HepG2 (cell line): ENCODE measurements around the gene ORC4. TPM values are rescaled to one million over a fixed set of nuclear protein-coding genes. Genes with fewer than 3 reads are reported as not detected.

Experiments used
- ATAC-seq: fragments of 200-7000 bp; cut with Tn5 transposase; 3 replicates; pipeline ENCODE4 v1.9.1; 2020; ENCODE audit warnings: mild to moderate bottlenecking, moderate library complexity
- BruUV-seq: library from RNA; stranded (reverse); fragments of 400-500 nt; replicated peaks from 2 replicates; lab custom pipeline; 2021; lab: Mats Ljungman, UMichigan
- CTCF ChIA-PET: fragments of 300-600 bp; formaldehyde crosslinking; extraction: SDS; loops from one replicate; lab custom pipeline; 2021; ENCODE audit warnings: low total read pairs, inconsistent platforms, low intra/inter-chr PET ratio; lab: Yijun Ruan, JAX
- POLR2A ChIA-PET: fragments of 350-600 bp; sonication (Branson Sonifier 250); formaldehyde crosslinking; loops from one replicate; lab custom pipeline; 2020; ENCODE audit warnings: antibody characterized with exemption, inconsistent platforms; lab: Yijun Ruan, JAX
- DNase-seq: peaks from one replicate; pipeline ENCODE4 v3.0.0-alpha.2; 2015; ENCODE audit warnings: low spot score
- FAIRE-seq: peaks from 3 replicates; lab custom pipeline; 2011; peaks lifted over from hg19 to GRCh38; lab: Jason Lieb, UNC
- H2AFZ ChIP-seq: one replicate; pipeline ENCODE4 v1.6.1; 2011; ENCODE audit warnings: low read length, inconsistent platforms
- H3K27ac ChIP-seq: fragments of 300-600 bp; 3 replicates; pipeline ENCODE4 v1.8.0; 2011; ENCODE audit warnings: mixed run types, mild to moderate bottlenecking, mixed read lengths, low read length, inconsistent platforms; ENCODE audit not compliant: insufficient read depth; ENCODE audit errors: extremely low read length
- H3K27me3 ChIP-seq, 2 experiments: fragments of 200-600 bp in 1 of 2; 2 replicates in 1 of 2; 3 replicates in 1 of 2; pipeline versions ENCODE4 v1.6.0 to v1.8.0; 2011; ENCODE audit warnings: low read length in 2 of 2, mild to moderate bottlenecking in 2 of 2, moderate library complexity in 2 of 2, inconsistent platforms in 1 of 2; ENCODE audit not compliant: insufficient read depth in 2 of 2, control insufficient read depth in 1 of 2
- H3K36me3 ChIP-seq, 2 experiments: fragments of 200-600 bp in 1 of 2; replicated peaks in 1 of 2; 2 replicates in 1 of 2; 3 replicates in 1 of 2; pipeline versions ENCODE4 v1.5.1 to v1.8.0; 2011; ENCODE audit warnings: low read length in 2 of 2, inconsistent platforms in 1 of 2; ENCODE audit not compliant: insufficient read depth in 2 of 2, control insufficient read depth in 1 of 2
- H3K4me1 ChIP-seq: 2 replicates; pipeline ENCODE4 v1.5.1; 2012; ENCODE audit warnings: low read length, inconsistent platforms; ENCODE audit not compliant: insufficient read depth
- H3K4me2 ChIP-seq: 2 replicates; pipeline ENCODE4 v1.6.0; 2011; ENCODE audit warnings: low read depth, low read length, inconsistent platforms
- H3K4me3 ChIP-seq, 3 experiments: fragments of 200-600 bp in 1 of 3; sonication (generic), shearing (Covaris generic) in 1 of 3; replicated peaks in 1 of 3; 2 replicates each; pipeline ENCODE4 v1.5.1; 2011 to 2016; ENCODE audit warnings: low read length in 3 of 3, inconsistent platforms in 2 of 3, low read depth in 2 of 3, mild to moderate bottlenecking in 2 of 3, control low read depth in 1 of 3, mixed read lengths in 1 of 3; ENCODE audit not compliant: insufficient read depth in 1 of 3
- H3K79me2 ChIP-seq: one replicate; pipeline ENCODE4 v1.6.1; 2011; ENCODE audit warnings: low read length, inconsistent platforms; ENCODE audit not compliant: insufficient read depth
- H3K9ac ChIP-seq: 2 replicates; pipeline ENCODE4 v1.6.0; 2011; ENCODE audit warnings: mild to moderate bottlenecking, low read depth, low read length, inconsistent platforms; ENCODE audit not compliant: insufficient read depth
- H3K9me3 ChIP-seq: 2 replicates; pipeline ENCODE4 v1.5.1; 2012; ENCODE audit warnings: mild to moderate bottlenecking, low read length
- H4K20me1 ChIP-seq: 2 replicates; pipeline ENCODE4 v1.6.0; 2011; ENCODE audit warnings: inconsistent platforms, mild to moderate bottlenecking, low read length, moderate library complexity; ENCODE audit not compliant: insufficient read depth
- KDM6A ChIP-seq: IDR thresholded peaks from 2 replicates; pipeline ENCODE4 v1.6.1; 2016; ENCODE audit warnings: low read depth
- MXD1 ChIP-seq: sonication (generic); formaldehyde crosslinking; IDR thresholded peaks from 2 replicates; pipeline ENCODE4 v1.4.0; 2020; ENCODE audit warnings: mild to moderate bottlenecking, missing genetic modification reagents
- ZBTB20 ChIP-seq: sonication (generic); formaldehyde crosslinking; IDR thresholded peaks from 2 replicates; pipeline ENCODE4 v1.8.1; 2023; ENCODE audit warnings: missing genetic modification reagents, low read depth, mild to moderate bottlenecking, borderline replicate concordance
- ZNF432 ChIP-seq: sonication (generic); formaldehyde crosslinking; IDR thresholded peaks from 2 replicates; pipeline ENCODE4 v1.5.0; 2020; ENCODE audit warnings: missing genetic modification reagents, mild to moderate bottlenecking, borderline replicate concordance
- WGBS: methylation state at CpG from one replicate; pipeline ENCODE4 v1.1.6; 2017; ENCODE audit warnings: low lambda C conversion rate; 5-methylcytosine and 5-hydroxymethylcytosine counted together
- in situ Hi-C: cut with HindIII; loops from 2 replicates; pipeline ENCODE4 v1.10.0; 2017; ENCODE audit warnings: low pct_unique_long_range_greater_than_20kb; ENCODE audit not compliant: extremely low pct_ligation_motif_present
- intact Hi-C: fragments of 100-400 bp; cut with micrococcal nuclease; formaldehyde crosslinking; loops from one replicate; pipeline ENCODE4 v1.10.0; 2022; ENCODE audit not compliant: unreplicated experiment
- polyA plus RNA-seq, 8 experiments: library from polyadenylated mRNA; depleted of rRNA in 3 of 8; stranded (reverse) in 7 of 8; unstranded in 1 of 8; fragments of >200 nt; fragmentation: Illumina TruSeq in 4 of 8; extraction: Trizol in 4 of 8; gene quantifications; 2 replicates each; pipeline versions ENCODE4 v1.2.1 to v1.2.3, GENCODE V29; 2011 to 2016; ENCODE audit warnings: low read depth in 4 of 8, missing spikeins in 1 of 8, mixed read lengths in 1 of 8; ENCODE audit not compliant: insufficient read depth in 1 of 8
- total RNA-seq, 5 experiments: library from RNA; depleted of rRNA; stranded (reverse); fragments of >200 nt; fragmentation: Illumina TruSeq; extraction: Trizol; gene quantifications; 2 replicates each; pipeline ENCODE4 v1.2.3, GENCODE V29; 2016; ENCODE audit warnings: low read depth in 1 of 5
- TF ChIP-seq, protein P1 (sequence below): sonication (generic); formaldehyde crosslinking; IDR thresholded peaks from 2 replicates; pipeline ENCODE4 v1.8.1; 2023; ENCODE audit warnings: mild to moderate bottlenecking, inconsistent platforms, moderate library complexity, missing genetic modification reagents, borderline replicate concordance
- TF ChIP-seq, protein P2 (sequence below): sonication (generic); formaldehyde crosslinking; IDR thresholded peaks from 2 replicates; pipeline ENCODE4 v1.5.1; 2020; ENCODE audit warnings: mild to moderate bottlenecking, missing genetic modification reagents, borderline replicate concordance

Gene ORC4
- total and polyA plus RNA-seq, 2 of the 13 experiments (the other 11 are each of a cell fraction or from before 2014, with no cell fraction given) = 28.6 to 84.8 TPM

DNA sequence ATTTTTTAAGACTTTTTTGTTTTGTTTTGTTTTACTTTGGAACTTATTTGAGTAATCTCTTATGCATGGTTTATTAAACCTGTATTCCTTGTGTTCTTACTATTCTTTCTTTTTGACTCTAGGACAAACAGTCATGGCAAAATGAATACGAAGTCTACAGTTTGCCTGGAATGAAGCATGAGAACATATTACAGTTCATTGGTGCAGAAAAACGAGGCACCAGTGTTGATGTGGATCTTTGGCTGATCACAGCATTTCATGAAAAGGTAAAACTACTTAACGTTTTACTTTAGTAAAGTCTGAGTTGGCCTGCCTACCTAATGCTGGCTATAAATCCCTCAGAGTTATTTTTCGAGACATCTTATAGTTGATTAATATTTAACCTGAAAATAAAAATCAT is 103.4 kb downstream of the ORC4 start:
- in situ Hi-C loops (loop anchor here (10.0 to 25.0 kb wide), 5 partner anchors 305 to 1182 kb away; no protein-coding TSS in a partner anchor), intact Hi-C loops (loop anchor here (10.0 kb wide), 2 partner anchors 432 to 532 kb away; no protein-coding TSS in a partner anchor)
- ATAC-seq (no peak), DNase-seq (no peak), FAIRE-seq (no peak)
- H3K27me3 ChIP-seq = no peaks in the 10 kb centered on the region
- no peaks in the 10 kb centered on the region for H3K9me3 ChIP-seq
- ChIA-PET POLR2A (no interaction called here), CTCF (no interaction called here)
- no peak overlapping the region for H3K9ac ChIP-seq
- H3K4me3 ChIP-seq = no peak overlapping the region
- no peaks in the 10 kb centered on the region for H3K79me2 ChIP-seq
- no peak overlapping the region for H3K4me2 ChIP-seq
- no TSS peak for BruUV-seq
- no peaks in the 10 kb centered on the region for H3K4me1 ChIP-seq
- no peak overlapping the region for H2AFZ ChIP-seq
- WGBS = 89% methylated on average over 4 of the region's 4 CpGs
- TF ChIP-seq, protein P1, sequence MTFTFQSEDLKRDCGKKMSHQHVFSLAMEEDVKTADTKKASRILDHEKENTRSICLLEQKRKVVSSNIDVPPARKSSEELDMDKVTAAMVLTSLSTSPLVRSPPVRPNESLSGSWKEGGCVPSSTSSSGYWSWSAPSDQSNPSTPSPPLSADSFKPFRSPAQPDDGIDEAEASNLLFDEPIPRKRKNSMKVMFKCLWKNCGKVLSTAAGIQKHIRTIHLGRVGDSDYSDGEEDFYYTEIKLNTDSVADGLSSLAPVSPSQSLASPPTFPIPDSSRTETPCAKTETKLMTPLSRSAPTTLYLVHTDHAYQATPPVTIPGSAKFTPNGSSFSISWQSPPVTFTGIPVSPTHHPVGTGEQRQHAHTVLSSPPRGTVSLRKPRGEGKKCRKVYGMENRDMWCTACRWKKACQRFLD (CRISPR knock-in tag) = no peak
- no peak for TF ChIP-seq ZBTB20 (CRISPR knock-in tag)
- TF ChIP-seq ZNF432 = no peak
- TF ChIP-seq, protein P2, sequence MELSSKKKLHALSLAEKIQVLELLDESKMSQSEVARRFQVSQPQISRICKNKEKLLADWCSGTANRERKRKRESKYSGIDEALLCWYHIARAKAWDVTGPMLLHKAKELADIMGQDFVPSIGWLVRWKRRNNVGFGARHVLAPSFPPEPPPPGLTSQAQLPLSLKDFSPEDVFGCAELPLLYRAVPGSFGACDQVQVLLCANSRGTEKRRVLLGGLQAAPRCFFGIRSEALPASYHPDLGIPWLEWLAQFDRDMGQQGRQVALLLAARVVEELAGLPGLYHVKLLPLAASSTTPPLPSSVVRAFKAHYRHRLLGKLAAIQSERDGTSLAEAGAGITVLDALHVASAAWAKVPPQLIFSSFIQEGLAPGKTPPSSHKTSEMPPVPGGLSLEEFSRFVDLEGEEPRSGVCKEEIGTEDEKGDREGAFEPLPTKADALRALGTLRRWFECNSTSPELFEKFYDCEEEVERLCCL (CRISPR knock-in tag) = no peak
- TF ChIP-seq KDM6A (CRISPR knock-in tag) = no peak
- no peak for TF ChIP-seq MXD1
- peaks cover 9 to 31% of the 10 kb centered on the region in 2 experiments; a peak in 4 of 5 replicates for H3K36me3 ChIP-seq
- H4K20me1 ChIP-seq = no peaks in the 10 kb centered on the region
- no peak overlapping the region for H3K27ac ChIP-seq
